Ishikawa (cell line): ENCODE results near the gene CES4A.

Experiments used
- CREB1 ChIP-seq: IDR thresholded peaks from 2 replicates; pipeline ENCODE4 v1.6.1; 2012; ENCODE audit warnings: low read depth
- EP300 ChIP-seq: IDR thresholded peaks from 2 replicates; pipeline ENCODE4 v1.6.1; 2012; ENCODE audit warnings: borderline replicate concordance
- FOXM1 ChIP-seq: IDR thresholded peaks from 2 replicates; pipeline ENCODE4 v1.6.1; 2012; ENCODE audit warnings: low read depth, borderline replicate concordance
- MAX ChIP-seq: IDR thresholded peaks from 2 replicates; pipeline ENCODE4 v1.6.1; 2012
- RAD21 ChIP-seq: IDR thresholded peaks from 2 replicates; pipeline ENCODE4 v1.6.1; 2012; ENCODE audit warnings: low read depth
- REST ChIP-seq: IDR thresholded peaks from 2 replicates; pipeline ENCODE4 v1.6.1; 2012; ENCODE audit warnings: low read depth, mild to moderate bottlenecking
- TAF1 ChIP-seq: IDR thresholded peaks from 2 replicates; pipeline ENCODE4 v1.6.1; 2012; ENCODE audit warnings: low read depth, mild to moderate bottlenecking
- TEAD4 ChIP-seq: IDR thresholded peaks from 2 replicates; pipeline ENCODE4 v1.6.1; 2012
- YY1 ChIP-seq: IDR thresholded peaks from 2 replicates; pipeline ENCODE4 v1.6.1; 2012; ENCODE audit warnings: low read depth
- ZBTB7A ChIP-seq: IDR thresholded peaks from 2 replicates; pipeline ENCODE4 v1.6.1; 2012; ENCODE audit warnings: low read depth

- TF ChIP-seq YY1 (no peak), FOXM1 (no peak), EP300 (no peak), TAF1 (no peak), ZBTB7A (no peak), MAX (no peak), RAD21 (no peak), TEAD4 (no peak), CREB1 (no peak), REST (no peak)
These were observed 48.2 kb upstream of the CES4A start for GRCh38 chr16:66940236-66940635.
